Type B pancreatic cell (in vitro differentiated cells): ENCODE data around the gene TNS3. TPM values are rescaled to one million over a fixed set of nuclear protein-coding genes. Genes with fewer than 3 reads are reported as not detected.

Source experiments
- DNase-seq: peaks from one replicate; pipeline ENCODE4 v3.0.0; 2021; ENCODE audit warnings: mixed read lengths; ENCODE audit not compliant: unreplicated experiment; ENCODE audit errors: extremely low spot score
- H3K27ac Mint-ChIP-seq: 2 replicates; pipeline ENCODE4 v1.8.0; 2021; ENCODE audit warnings: mild to moderate bottlenecking, mixed read lengths
- H3K27me3 Mint-ChIP-seq: 2 replicates; pipeline ENCODE4 v1.8.0; 2021; ENCODE audit warnings: mixed read lengths
- H3K36me3 Mint-ChIP-seq: 2 replicates; pipeline ENCODE4 v1.8.0; 2021; ENCODE audit warnings: mixed read lengths
- H3K4me1 Mint-ChIP-seq: one replicate; pipeline ENCODE4 v1.8.0; 2021; ENCODE audit warnings: mixed read lengths; ENCODE audit not compliant: unreplicated experiment
- H3K4me3 Mint-ChIP-seq: 2 replicates; pipeline ENCODE4 v1.8.0; 2021; ENCODE audit warnings: mild to moderate bottlenecking, mixed read lengths
- H3K9me3 Mint-ChIP-seq: 2 replicates; pipeline ENCODE4 v1.8.0; 2021; ENCODE audit warnings: mixed read lengths
- long read RNA-seq: library from polyadenylated mRNA; unstranded; transcript quantifications from one replicate; pipeline ENCODE4 v2.0.0, GENCODE V29; 2020
- total RNA-seq: library from RNA; stranded (reverse); gene quantifications from 2 replicates; pipeline ENCODE4 v1.2.1, GENCODE V29; 2021; ENCODE audit warnings: low replicate concordance
- TF ChIP-seq, protein P1 (sequence below): fragments of 200-600 bp; sonication (generic); conservative IDR thresholded peaks from 2 replicates; pipeline ENCODE4 v1.5.0; 2021; ENCODE audit warnings: antibody characterized with exemption, mild to moderate bottlenecking

Gene TNS3
- 48.8 and 138 TPM in 2 replicates for total RNA-seq
- long read RNA-seq, partial matches to known transcripts, result 8 of 34 reads
- long read RNA-seq, other reads (novel, unspliced or antisense), result 26 of 34 reads

DNA sequence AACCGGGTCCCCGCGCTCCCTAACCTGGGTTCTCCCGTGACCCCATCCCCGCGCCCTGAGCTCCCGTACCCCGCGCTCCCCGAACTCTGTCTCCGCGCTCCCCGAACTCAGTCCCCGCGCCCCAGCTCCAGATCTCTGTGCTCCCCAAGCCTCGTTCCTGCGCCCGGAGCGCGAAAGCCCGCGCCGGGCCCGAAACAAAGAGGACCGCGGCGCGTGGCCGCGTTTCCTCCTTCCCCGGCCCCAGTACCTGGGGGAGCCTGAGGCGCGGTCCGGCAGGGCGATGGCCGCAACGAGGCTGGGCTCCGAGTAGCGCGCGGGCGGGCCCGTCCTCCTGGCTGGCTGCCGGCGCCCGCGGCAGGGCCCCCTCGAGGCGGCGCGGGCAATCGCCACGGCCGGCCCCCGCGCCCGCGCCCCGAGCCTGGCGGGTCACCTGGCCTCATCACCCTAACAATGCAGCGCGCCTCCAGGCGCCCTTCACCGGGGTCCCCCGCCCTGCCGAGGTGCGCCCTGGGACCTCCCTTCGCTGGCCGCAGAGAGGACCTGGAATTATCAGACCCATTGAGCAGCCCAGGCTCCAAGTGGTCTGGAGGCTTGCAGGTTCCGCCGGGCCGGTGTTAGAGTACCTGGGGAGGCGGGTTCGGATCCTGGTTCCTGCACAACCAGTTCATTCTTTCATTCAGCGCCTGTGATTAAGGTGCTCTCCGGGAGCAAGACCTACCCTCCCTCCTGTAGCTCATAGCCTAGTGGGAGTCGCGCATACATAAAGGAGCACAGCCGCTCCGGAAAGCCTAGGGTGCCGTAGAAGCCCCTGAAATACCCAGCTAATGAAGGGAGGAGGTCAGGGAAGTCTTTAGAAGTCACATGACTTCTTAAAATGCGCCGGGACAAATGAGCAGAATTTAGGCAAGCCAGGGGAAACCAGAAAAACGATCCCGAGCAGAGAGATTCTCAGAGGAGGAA lies at the start of gene TNS3:
TSS of gene TNS3 (minus strand) at position 308 of the 960 bp plus-strand sequence. CDS start 142,475 bp downstream, outside the sequence.
- DNase-seq, result peak; percentile 75
- TF ChIP-seq, protein P1, sequence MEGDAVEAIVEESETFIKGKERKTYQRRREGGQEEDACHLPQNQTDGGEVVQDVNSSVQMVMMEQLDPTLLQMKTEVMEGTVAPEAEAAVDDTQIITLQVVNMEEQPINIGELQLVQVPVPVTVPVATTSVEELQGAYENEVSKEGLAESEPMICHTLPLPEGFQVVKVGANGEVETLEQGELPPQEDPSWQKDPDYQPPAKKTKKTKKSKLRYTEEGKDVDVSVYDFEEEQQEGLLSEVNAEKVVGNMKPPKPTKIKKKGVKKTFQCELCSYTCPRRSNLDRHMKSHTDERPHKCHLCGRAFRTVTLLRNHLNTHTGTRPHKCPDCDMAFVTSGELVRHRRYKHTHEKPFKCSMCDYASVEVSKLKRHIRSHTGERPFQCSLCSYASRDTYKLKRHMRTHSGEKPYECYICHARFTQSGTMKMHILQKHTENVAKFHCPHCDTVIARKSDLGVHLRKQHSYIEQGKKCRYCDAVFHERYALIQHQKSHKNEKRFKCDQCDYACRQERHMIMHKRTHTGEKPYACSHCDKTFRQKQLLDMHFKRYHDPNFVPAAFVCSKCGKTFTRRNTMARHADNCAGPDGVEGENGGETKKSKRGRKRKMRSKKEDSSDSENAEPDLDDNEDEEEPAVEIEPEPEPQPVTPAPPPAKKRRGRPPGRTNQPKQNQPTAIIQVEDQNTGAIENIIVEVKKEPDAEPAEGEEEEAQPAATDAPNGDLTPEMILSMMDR, result peak; percentile 56
- Mint-ChIP-seq H3K4me3 (peak within 1 kb of the TSS; percentile 96), H3K9me3 (peaks cover 10% of the 10 kb centered on the region), H3K36me3 (peaks cover 3% of the 10 kb centered on the region), H3K4me1 (peaks cover 55% of the 10 kb centered on the region), H3K27me3 (peaks cover 13% of the 10 kb centered on the region), H3K27ac (peak within 1 kb of the TSS; percentile 82)

DNA sequence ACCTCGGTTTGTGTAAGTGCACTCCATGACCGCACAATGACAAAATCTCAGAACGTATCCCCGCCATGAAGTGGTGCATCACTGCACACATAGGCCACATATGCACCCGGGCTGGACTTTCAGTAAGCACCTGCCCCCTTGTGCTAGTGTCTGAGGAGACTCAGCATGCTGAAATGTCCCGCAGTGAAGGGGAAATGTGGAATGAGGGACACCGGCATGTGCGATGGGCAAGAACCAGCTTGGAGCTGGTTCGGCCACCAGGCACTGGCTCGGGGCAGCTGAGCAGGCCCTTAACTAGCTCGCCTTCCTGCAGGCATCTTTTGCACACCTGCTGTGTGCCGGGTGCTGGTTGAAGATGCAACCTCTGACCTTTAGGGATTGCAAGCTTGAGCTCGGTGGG lies 49.8 kb upstream of the TNS3 start:
- H3K9me3 Mint-ChIP-seq, result no peaks in the 10 kb centered on the region
- DNase-seq, result no peak
- H3K4me3 Mint-ChIP-seq, result no peak overlapping the region
- TF ChIP-seq, protein P1, result no peak
- peaks cover 3% of the 10 kb centered on the region for H3K27me3 Mint-ChIP-seq
- no peaks in the 10 kb centered on the region for H3K36me3 Mint-ChIP-seq
- peak overlapping the region; percentile 36 for H3K27ac Mint-ChIP-seq
- peaks cover 42% of the 10 kb centered on the region for H3K4me1 Mint-ChIP-seq

DNA sequence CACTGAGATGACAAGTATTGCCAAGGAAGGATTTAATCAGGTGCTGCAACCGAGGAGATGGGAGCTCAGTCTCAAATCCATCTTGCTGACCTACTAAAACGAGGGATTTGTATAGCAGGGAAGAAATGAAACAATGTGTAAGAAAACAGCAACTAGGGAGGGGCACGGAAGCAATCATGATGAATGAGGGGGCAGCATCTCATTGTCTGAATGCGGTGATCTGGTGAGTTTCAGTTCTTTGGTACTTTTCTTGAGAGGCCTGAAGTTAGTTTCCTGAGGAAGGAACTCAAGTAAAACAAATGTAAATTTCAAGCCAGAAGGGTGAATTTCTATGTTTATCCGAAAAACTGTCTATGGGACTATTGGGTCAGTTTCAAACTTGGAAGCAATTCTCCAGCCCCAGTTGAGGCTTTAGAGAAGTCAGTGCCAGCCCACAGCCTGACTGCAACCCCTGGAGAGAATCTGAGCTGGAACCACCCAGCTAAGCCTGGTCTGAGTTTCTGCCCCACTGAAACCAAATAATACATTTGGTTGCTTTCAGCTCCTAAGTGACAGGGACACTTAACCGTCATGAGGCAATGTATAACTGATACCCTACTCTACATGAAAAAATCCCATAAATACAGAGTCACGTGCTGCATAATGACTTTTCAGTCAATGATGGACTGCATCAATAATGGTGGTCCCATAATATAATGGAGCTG lies 45.8 kb upstream of the TNS3 start:
- Mint-ChIP-seq H3K27ac (no peak overlapping the region), H3K4me3 (no peak overlapping the region), H3K4me1 (peaks cover 38% of the 10 kb centered on the region), H3K36me3 (no peaks in the 10 kb centered on the region), H3K9me3 (no peaks in the 10 kb centered on the region), H3K27me3 (peaks cover 3% of the 10 kb centered on the region)
- no peak for DNase-seq
- TF ChIP-seq, protein P1, result no peak

DNA sequence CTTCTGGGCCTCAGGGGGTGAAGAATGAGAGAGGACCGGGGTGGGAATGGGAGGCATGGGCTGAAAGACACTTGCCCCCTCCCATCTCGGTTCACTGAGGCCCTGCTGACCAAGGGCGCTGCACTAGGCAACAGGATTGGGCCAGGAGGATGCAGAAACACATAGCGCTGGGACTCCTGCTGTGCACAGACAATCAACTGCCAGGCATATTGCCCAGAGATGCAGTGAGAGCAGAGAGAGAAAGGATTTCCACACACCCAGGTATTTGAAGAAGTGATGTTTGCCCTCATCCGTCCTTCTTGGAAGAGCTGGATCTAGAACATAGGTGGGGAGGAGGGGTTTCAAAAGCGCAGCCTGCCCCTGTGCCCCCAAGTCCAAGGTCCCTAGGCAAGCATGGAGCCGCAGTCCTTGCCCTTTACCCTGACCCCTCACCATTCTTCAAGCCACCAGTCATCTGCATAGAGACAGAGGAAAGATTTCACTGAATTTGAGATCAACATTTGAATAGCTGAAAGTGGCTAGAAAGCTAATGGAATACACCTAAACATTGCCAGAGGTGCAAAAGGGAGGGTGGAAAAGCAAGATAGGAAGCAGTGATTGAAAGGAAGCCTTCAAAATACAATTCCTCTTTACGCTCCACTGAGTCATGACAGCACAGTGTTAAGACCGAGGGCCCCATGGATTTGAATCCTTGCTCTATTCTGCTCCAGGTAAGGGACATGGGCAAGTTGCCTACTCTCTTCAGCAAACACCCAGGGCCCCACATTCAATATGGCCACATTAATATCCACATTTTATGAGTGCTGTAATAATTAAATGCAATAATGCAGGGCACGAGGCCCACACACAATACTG lies 44.2 kb upstream of the TNS3 start:
- peaks cover 48% of the 10 kb centered on the region for H3K4me1 Mint-ChIP-seq
- H3K4me3 Mint-ChIP-seq, result no peak overlapping the region
- peaks cover 3% of the 10 kb centered on the region for H3K27me3 Mint-ChIP-seq
- TF ChIP-seq, protein P1, result no peak
- H3K27ac Mint-ChIP-seq, result no peak overlapping the region
- H3K9me3 Mint-ChIP-seq, result no peaks in the 10 kb centered on the region
- no peaks in the 10 kb centered on the region for H3K36me3 Mint-ChIP-seq
- no peak for DNase-seq

DNA sequence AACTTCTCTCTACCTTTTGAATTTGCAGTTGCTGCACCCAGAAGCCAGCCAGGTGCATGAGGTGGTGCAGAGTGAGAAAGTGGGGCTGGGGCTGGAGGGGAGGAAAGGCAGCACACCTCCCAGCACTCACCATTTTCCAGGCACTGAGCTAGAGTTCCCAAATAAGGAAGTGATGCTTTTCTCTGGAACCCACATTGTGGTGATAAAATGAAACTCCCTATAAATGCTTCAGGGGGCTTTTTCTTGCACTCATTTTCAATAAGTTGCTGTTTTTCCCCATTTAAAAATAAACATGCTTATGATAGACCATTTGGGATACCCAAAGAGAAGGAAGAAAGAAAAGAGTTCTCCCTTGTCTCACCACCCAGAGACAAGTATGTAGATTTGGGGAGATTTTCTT lies 42.8 kb upstream of the TNS3 start:
- peaks cover 48% of the 10 kb centered on the region for H3K4me1 Mint-ChIP-seq
- no peaks in the 10 kb centered on the region for H3K9me3 Mint-ChIP-seq
- TF ChIP-seq, protein P1, result no peak
- no peak overlapping the region for H3K4me3 Mint-ChIP-seq
- no peaks in the 10 kb centered on the region for H3K36me3 Mint-ChIP-seq
- no peak for DNase-seq
- peaks cover 3% of the 10 kb centered on the region for H3K27me3 Mint-ChIP-seq
- no peak overlapping the region for H3K27ac Mint-ChIP-seq
